Measurements from ENCODE around the gene SNORC. TPM values are rescaled to one million over a fixed set of nuclear protein-coding genes. Genes with fewer than 3 reads are reported as not detected.
A peak's percentile ranks its signal among the peaks of the same experiment; 100 is the strongest.

SNORC gene
- total RNA-seq, 4 donors from 2014 or later: 11.7 to 39.7 (median 16.9) TPM

DNA sequence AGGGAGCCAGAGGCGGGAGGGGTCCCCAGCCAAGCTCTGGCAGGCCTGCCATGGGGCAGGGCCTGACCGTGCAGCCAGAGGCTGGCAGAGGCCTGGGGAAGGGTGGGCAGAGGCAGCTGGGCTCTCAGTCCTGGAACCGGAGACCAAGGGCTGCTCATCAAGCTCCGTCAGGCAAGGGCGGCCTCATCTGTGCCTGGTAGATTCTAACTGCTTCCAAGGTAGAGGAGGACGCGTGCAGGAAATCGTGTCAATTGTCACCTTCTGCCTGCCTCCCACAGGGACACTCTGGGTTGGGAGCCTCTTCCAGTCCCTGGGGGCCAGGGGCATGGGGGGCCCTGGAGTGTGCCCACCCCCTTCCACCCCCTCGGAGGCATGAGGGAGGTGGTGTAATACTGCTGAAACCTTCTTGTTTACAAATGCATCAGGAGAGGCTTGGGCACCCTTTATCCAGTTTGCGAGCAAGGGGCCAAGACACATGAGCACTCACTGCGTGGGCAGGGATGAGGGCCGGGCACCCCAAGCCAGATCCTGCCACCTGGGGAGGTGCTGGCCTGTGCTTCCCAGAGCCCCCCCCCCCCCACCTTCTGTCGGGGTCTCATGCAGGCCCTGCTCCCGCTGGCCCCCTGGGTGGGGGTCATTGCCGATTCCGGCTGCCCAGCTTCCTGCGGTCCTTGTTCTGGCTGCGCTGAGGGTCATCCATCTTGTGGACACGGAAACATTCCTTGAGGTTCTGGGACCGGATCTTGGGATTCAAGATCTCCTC is 9.0 kb downstream of the SNORC start:
- Histone ChIP-seq H3K9me3 (no peaks in the 10 kb centered on the region), H3K4me1 (peaks cover 20% of the 10 kb centered on the region), H3K4me3 (no peak overlapping the region), H3K36me3 (peaks cover 10% of the 10 kb centered on the region), H3K27ac (no peak overlapping the region), H3K27me3 (peaks cover 20% of the 10 kb centered on the region)
- WGBS: 88% methylated on average over 13 of the region's 20 CpGs
- DNase-seq (ENCODE audit: low spot score in 2 of 2): peak in 1 of 2 donors; percentile 75
- TF ChIP-seq POLR2AphosphoS5 (IDR thresholded peaks at IDR 0.05) (no peak), EP300 (IDR thresholded peaks at IDR 0.05) (no peak), POLR2A (IDR thresholded peaks at IDR 0.05) (no peak)
- TF ChIP-seq, protein P1, sequence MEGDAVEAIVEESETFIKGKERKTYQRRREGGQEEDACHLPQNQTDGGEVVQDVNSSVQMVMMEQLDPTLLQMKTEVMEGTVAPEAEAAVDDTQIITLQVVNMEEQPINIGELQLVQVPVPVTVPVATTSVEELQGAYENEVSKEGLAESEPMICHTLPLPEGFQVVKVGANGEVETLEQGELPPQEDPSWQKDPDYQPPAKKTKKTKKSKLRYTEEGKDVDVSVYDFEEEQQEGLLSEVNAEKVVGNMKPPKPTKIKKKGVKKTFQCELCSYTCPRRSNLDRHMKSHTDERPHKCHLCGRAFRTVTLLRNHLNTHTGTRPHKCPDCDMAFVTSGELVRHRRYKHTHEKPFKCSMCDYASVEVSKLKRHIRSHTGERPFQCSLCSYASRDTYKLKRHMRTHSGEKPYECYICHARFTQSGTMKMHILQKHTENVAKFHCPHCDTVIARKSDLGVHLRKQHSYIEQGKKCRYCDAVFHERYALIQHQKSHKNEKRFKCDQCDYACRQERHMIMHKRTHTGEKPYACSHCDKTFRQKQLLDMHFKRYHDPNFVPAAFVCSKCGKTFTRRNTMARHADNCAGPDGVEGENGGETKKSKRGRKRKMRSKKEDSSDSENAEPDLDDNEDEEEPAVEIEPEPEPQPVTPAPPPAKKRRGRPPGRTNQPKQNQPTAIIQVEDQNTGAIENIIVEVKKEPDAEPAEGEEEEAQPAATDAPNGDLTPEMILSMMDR (IDR thresholded peaks at IDR 0.05): no peak

DNA sequence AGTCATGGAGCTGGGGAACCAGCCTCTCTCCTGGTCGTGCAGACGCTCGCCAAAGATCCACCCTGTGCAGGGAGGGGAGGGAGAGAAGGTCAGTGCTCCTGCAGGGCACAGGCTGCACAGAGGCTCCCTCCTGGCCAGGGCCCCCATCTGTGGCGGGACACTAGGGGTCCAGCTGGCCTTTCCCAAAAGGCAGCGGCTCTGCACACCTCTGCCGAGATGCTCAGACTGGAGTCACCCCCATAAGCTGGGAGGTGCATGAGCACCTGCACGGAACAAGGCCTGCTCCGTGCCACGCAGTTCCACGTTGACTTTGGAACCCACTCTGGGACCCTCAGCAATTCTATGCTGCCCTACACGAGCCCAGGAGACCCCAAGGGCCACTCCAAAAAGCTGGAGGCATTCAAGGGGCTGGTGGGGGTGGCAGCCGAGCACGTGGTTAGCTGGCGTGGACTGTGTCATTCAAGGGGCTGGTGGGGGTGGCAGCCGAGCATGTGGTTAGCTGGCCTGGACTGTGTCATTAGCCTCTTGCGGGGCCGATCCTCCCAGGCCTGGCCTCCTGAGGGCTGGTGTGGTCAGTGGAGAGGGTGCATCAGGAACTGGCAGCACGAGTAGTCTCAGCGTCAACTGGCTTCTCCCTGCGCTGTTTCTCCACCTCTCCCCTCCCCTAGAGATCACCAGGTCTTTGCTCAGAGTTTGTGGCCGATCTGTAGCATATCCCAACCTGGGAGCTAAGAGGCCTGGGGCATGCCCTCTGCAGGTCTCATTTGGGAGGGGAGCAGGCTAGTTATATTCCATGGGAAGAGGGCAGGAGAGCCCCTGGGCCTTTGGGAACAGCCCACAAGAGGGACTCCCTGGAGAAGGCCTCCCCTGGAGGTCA is 9.8 kb downstream of the SNORC start:
- Histone ChIP-seq H3K27me3 (peaks cover 20% of the 10 kb centered on the region), H3K27ac (no peak overlapping the region), H3K36me3 (peaks cover 10% of the 10 kb centered on the region), H3K4me1 (peaks cover 21% of the 10 kb centered on the region), H3K4me3 (no peak overlapping the region), H3K9me3 (no peaks in the 10 kb centered on the region)
- DNase-seq (ENCODE audit: low spot score in 2 of 2): peak; percentile 55 to 74
- 88% methylated on average over 15 of the region's 21 CpGs for WGBS
- TF ChIP-seq, protein P1 (IDR thresholded peaks at IDR 0.05): no peak
- TF ChIP-seq POLR2A (IDR thresholded peaks at IDR 0.05) (no peak), EP300 (IDR thresholded peaks at IDR 0.05) (no peak), POLR2AphosphoS5 (IDR thresholded peaks at IDR 0.05) (no peak)

DNA sequence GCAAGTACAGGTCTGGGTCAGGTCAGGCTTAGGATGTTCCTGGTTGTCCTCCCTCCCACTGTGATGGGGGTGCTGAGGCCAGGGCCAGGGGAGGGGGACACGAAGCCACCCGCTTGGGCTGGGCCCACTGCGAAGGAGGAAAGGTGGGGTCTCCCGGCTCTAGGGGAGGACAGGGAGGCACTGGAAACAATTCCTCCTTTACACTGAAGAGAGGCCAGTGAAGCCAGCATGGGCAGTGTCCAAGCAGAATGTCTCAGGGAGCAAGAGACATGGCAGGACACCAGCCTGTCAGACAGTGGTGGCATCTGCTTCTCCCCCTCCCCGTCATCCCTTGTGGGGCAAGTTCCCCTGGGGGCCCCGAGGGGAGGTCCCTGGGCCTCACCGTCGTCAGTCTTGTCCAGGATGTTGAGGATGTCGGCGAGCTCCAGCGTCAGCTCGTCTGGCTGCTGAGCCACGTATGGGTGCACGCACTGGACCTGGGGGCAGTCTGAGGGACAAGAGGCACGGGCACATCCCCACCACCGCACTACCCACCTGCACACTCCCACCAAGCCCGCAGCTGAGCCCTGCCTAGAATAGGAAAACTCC is 10.8 kb downstream of the SNORC start:
- H3K36me3 ChIP-seq: peaks cover 10% of the 10 kb centered on the region
- no peak overlapping the region for H3K4me3 ChIP-seq
- TF ChIP-seq, protein P1 (IDR thresholded peaks at IDR 0.05): no peak
- TF ChIP-seq POLR2A (IDR thresholded peaks at IDR 0.05): no peak
- TF ChIP-seq EP300 (IDR thresholded peaks at IDR 0.05): no peak
- TF ChIP-seq POLR2AphosphoS5 (IDR thresholded peaks at IDR 0.05): no peak
- DNase-seq (ENCODE audit: low spot score in 2 of 2): peak; percentile 44 to 74
- H3K4me1 ChIP-seq: peaks cover 23% of the 10 kb centered on the region
- WGBS: 86% methylated on average over 11 of the region's 17 CpGs
- peaks cover 11% of the 10 kb centered on the region for H3K27me3 ChIP-seq
- H3K27ac ChIP-seq: no peak overlapping the region
- no peaks in the 10 kb centered on the region for H3K9me3 ChIP-seq

DNA sequence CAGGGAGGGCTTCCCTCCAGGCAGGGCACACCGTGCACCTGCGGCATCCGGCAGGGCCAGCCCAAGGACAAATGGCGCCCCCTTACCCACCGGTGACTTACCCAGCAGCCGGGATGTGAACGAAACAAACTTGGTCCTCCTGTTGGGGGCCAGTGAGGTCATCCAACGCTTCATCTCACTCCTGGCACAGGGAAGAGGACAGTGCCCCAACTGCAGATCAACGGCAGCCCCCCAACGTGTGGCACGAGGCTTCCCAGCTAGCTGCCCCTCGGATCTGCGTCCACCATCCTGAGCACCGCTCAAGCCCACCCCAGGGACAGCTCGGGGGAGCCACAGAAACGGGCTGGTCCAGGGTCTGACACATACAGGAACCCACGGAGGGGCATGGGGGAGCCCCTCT is 12.0 kb downstream of the SNORC start:
- no peak for TF ChIP-seq EP300 (IDR thresholded peaks at IDR 0.05)
- Histone ChIP-seq H3K9me3 (no peaks in the 10 kb centered on the region), H3K4me3 (no peak overlapping the region), H3K4me1 (peaks cover 14% of the 10 kb centered on the region), H3K27me3 (no peaks in the 10 kb centered on the region), H3K36me3 (peaks cover 10% of the 10 kb centered on the region), H3K27ac (no peak overlapping the region)
- peak in 1 of 2 donors; percentile 70 for DNase-seq (ENCODE audit: low spot score in 2 of 2)
- WGBS: no CpG with 5 or more reads among the region's 17 CpGs

DNA sequence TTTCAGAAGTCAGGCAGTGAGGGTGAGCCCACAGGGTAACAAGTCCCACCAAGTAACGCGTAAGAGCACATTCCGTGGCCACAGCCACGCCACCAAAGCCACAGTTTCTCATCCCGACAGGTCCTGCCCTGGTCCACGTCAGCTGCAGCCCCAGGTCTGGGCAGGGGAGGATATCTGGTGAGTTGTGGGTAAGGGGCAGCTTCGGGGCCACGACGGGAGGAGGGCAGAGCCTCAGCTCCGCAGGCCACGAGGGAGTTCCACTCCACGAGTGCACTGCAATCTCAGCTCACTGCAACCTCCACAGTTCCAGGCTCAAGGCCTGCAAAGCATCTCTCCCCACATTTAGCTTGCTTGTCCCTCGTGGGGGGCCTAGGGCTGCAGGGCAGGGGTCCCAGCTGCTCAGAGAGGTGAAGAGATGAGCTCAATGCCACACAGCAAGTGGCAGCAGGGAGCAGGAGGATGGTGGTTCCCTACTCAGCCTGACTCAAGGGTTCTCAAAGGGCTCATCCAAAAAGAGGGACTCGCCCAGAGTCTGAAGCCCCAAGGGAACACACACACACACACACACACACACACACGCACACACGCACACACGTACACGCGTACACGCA is 12.5 kb downstream of the SNORC start:
- TF ChIP-seq EP300 (IDR thresholded peaks at IDR 0.05): no peak
- TF ChIP-seq POLR2A (IDR thresholded peaks at IDR 0.05): no peak
- no peak for TF ChIP-seq POLR2AphosphoS5 (IDR thresholded peaks at IDR 0.05)
- TF ChIP-seq, protein P1 (IDR thresholded peaks at IDR 0.05): no peak
- Histone ChIP-seq H3K4me1 (peaks cover 12% of the 10 kb centered on the region), H3K9me3 (no peaks in the 10 kb centered on the region), H3K27ac (no peak overlapping the region), H3K27me3 (no peaks in the 10 kb centered on the region), H3K36me3 (peaks cover 12% of the 10 kb centered on the region), H3K4me3 (no peak overlapping the region)
- no peak for DNase-seq (ENCODE audit: low spot score in 2 of 2)
- 95% methylated on average over 7 of the region's 20 CpGs for WGBS

Data from suprapubic skin (tissue), 4 donors.